HepG2 (cell line): Measurements from ENCODE around the gene MYADML2. TPM values are rescaled to one million over a fixed set of nuclear protein-coding genes. Genes with fewer than 3 reads are reported as not detected.

ENCODE experiments used
- AKNA ChIP-seq: sonication (generic); formaldehyde crosslinking; IDR thresholded peaks from 2 replicates; pipeline ENCODE4 v1.4.0; 2020; ENCODE audit warnings: missing genetic modification reagents, borderline replicate concordance
- ATF6 ChIP-seq: sonication (generic); formaldehyde crosslinking; conservative IDR thresholded peaks from 2 replicates; pipeline ENCODE4 v1.4.0; 2020; ENCODE audit warnings: missing genetic modification reagents
- CREB1 ChIP-seq, 2 experiments: fragments of 450-650 bp in 1 of 2; IDR thresholded peaks; 2 replicates each; pipeline ENCODE4 v1.6.1; 2016 to 2017; ENCODE audit warnings: control low read depth in 1 of 2, mild to moderate bottlenecking in 1 of 2, missing compliant biosample characterization in 1 of 2, missing genetic modification characterization in 1 of 2
- HMG20A ChIP-seq: IDR thresholded peaks from 2 replicates; pipeline ENCODE4 v1.6.1; 2016; ENCODE audit warnings: borderline replicate concordance
- MYC ChIP-seq: sonication (generic); formaldehyde crosslinking; IDR thresholded peaks from 2 replicates; pipeline ENCODE4 v1.9.0; 2021; ENCODE audit warnings: missing genetic modification reagents, borderline replicate concordance
- NR3C1 ChIP-seq: sonication (generic); formaldehyde crosslinking; IDR thresholded peaks from 2 replicates; pipeline ENCODE4 v1.4.0; 2020; ENCODE audit warnings: missing genetic modification reagents
- REXO4 ChIP-seq: sonication (generic); formaldehyde crosslinking; IDR thresholded peaks from 2 replicates; pipeline ENCODE4 v1.8.0; 2022; ENCODE audit warnings: missing genetic modification reagents, mild to moderate bottlenecking, borderline replicate concordance
- SP5 ChIP-seq: IDR thresholded peaks from 2 replicates; pipeline ENCODE4 v1.6.1; 2016; ENCODE audit warnings: low read depth, borderline replicate concordance
- SRY ChIP-seq: sonication (generic); formaldehyde crosslinking; IDR thresholded peaks from 2 replicates; pipeline ENCODE4 v1.8.0; 2022; ENCODE audit warnings: mild to moderate bottlenecking, missing genetic modification reagents
- ZBTB26 ChIP-seq: IDR thresholded peaks from 2 replicates; pipeline ENCODE4 v1.6.1; 2016; ENCODE audit warnings: missing compliant biosample characterization, missing genetic modification reagents, borderline replicate concordance
- ZNF687 ChIP-seq: sonication (generic); formaldehyde crosslinking; IDR thresholded peaks from 2 replicates; pipeline ENCODE4 v1.5.1; 2020; ENCODE audit warnings: mild to moderate bottlenecking, missing genetic modification reagents, moderate library complexity
- ZNF800 ChIP-seq: sonication (generic); formaldehyde crosslinking; IDR thresholded peaks from 2 replicates; pipeline ENCODE4 v1.4.0; 2020; ENCODE audit warnings: missing genetic modification reagents
- polyA plus RNA-seq, 8 experiments: library from polyadenylated mRNA; depleted of rRNA in 3 of 8; stranded (reverse) in 7 of 8; unstranded in 1 of 8; fragments of >200 nt; fragmentation: Illumina TruSeq in 4 of 8; extraction: Trizol in 4 of 8; gene quantifications; 2 replicates each; pipeline versions ENCODE4 v1.2.1 to v1.2.3, GENCODE V29; 2011 to 2016; ENCODE audit warnings: low read depth in 4 of 8, missing spikeins in 1 of 8, mixed read lengths in 1 of 8; ENCODE audit not compliant: insufficient read depth in 1 of 8
- total RNA-seq, 5 experiments: library from RNA; depleted of rRNA; stranded (reverse); fragments of >200 nt; fragmentation: Illumina TruSeq; extraction: Trizol; gene quantifications; 2 replicates each; pipeline ENCODE4 v1.2.3, GENCODE V29; 2016; ENCODE audit warnings: low read depth in 1 of 5

Gene MYADML2
- total and polyA plus RNA-seq, 2 of the 13 experiments (the other 11 are each of a cell fraction or from before 2014, with no cell fraction given), result not detected

GRCh38 chr17:81995463-81996231, 48.6 kb upstream of the MYADML2 start (continued):
- TF ChIP-seq ZNF687 (CRISPR knock-in tag) (peak; percentile 88), ZBTB26 (peak; percentile 19; the same call in 1 of the 2 replicates), CREB1 (IDR thresholded peaks at IDR 0.05) (0 out of 2 replicates have a peak, but pooled peaks have one; percentile 6), CREB1 (CRISPR knock-in tag; IDR thresholded peaks at IDR 0.05) (no peak), REXO4 (CRISPR knock-in tag) (no peak), HMG20A (CRISPR knock-in tag) (peak; percentile 24; the same call in 1 of the 2 replicates), SP5 (peak; percentile 36; the same call in 1 of the 2 replicates), ZNF800 (CRISPR knock-in tag) (no peak), NR3C1 (CRISPR knock-in tag) (no peak), SRY (no peak), AKNA (CRISPR knock-in tag) (no peak), MYC (CRISPR knock-in tag) (peak; percentile 81), ATF6 (CRISPR knock-in tag) (0 out of 2 replicates have a peak, but pooled peaks have one; percentile 58)
